Naive thymus-derived CD4-positive, alpha-beta T cell (primary cell): Measurements from ENCODE around the gene SNRNP35. TPM values are rescaled to one million over a fixed set of nuclear protein-coding genes. Genes with fewer than 3 reads are reported as not detected.
"Not testable (repeated sequence)": the region's sequence is repeated elsewhere in the genome, so short reads cannot be mapped to it uniquely, and the experiment has no call there.

Experiments
- ATAC-seq: fragments of 150-1000 bp; cut with Tn5 transposase; 2 replicates; pipeline ENCODE4 v1.10.0; 2021; ENCODE audit warnings: mild to moderate bottlenecking, moderate library complexity
- CTCF ChIA-PET: fragments of 350-600 bp; sonication (Branson Sonifier 250); formaldehyde crosslinking; loops from one replicate; lab custom pipeline; 2021; ENCODE audit warnings: antibody characterized with exemption; lab: Charles Lee
- POLR2A ChIA-PET: fragments of 350-600 bp; sonication (Branson Sonifier 250); formaldehyde crosslinking; loops from one replicate; lab custom pipeline; 2021; ENCODE audit warnings: antibody characterized with exemption, inconsistent platforms; lab: Charles Lee
- DNase-seq, 9 donors: peaks; one replicate each; pipeline versions ENCODE4 v3.0.0 to v3.0.0-alpha.2; 2020 to 2022; ENCODE audit warnings: mixed read lengths in 1 of 9
- H3K27ac ChIP-seq: one replicate; pipeline ENCODE4 v1.7.0; 2013; ENCODE audit warnings: mild to moderate bottlenecking, low read depth, low read length, moderate library complexity
- H3K27me3 ChIP-seq, 2 donors: one replicate each; pipeline ENCODE4 v1.7.0; 2013; ENCODE audit warnings: low read length in 2 of 2, mild to moderate bottlenecking in 2 of 2, moderate library complexity in 2 of 2; ENCODE audit not compliant: control insufficient read depth in 2 of 2, insufficient read depth in 2 of 2
- H3K36me3 ChIP-seq, 3 experiments: 1 replicate in 2 of 3; 2 replicates in 1 of 3; pipeline ENCODE4 v1.7.0; 2013; ENCODE audit warnings: low read length in 3 of 3, mild to moderate bottlenecking in 3 of 3, moderate library complexity in 1 of 3; ENCODE audit not compliant: insufficient read depth in 3 of 3, control insufficient read depth in 2 of 3
- H3K4me1 ChIP-seq, 2 donors: one replicate each; pipeline ENCODE4 v1.7.0; 2013; ENCODE audit warnings: low read length in 2 of 2, mild to moderate bottlenecking in 2 of 2, moderate library complexity in 1 of 2; ENCODE audit not compliant: control insufficient read depth in 2 of 2, insufficient read depth in 2 of 2
- H3K4me3 ChIP-seq: 2 replicates; pipeline ENCODE4 v1.7.0; 2013; ENCODE audit warnings: mild to moderate bottlenecking, low read length
- H3K9me3 ChIP-seq, 3 experiments: 1 replicate in 2 of 3; 2 replicates in 1 of 3; pipeline ENCODE4 v1.7.0; 2013; ENCODE audit warnings: low read length in 3 of 3; ENCODE audit not compliant: control insufficient read depth in 2 of 3
- H3K27ac Mint-ChIP-seq, 9 donors: one replicate each; pipeline ENCODE4 v1.8.0; 2020 to 2022; ENCODE audit warnings: mixed read lengths in 9 of 9, mild to moderate bottlenecking in 8 of 9, moderate library complexity in 5 of 9, inconsistent platforms in 2 of 9
- H3K27me3 Mint-ChIP-seq, 5 donors: one replicate each; pipeline ENCODE4 v1.8.0; 2021 to 2022; ENCODE audit warnings: mixed read lengths in 5 of 5, mild to moderate bottlenecking in 1 of 5
- H3K36me3 Mint-ChIP-seq, 5 donors: one replicate each; pipeline ENCODE4 v1.8.0; 2020 to 2022; ENCODE audit warnings: mixed read lengths in 5 of 5, mild to moderate bottlenecking in 3 of 5, inconsistent platforms in 1 of 5
- H3K4me1 Mint-ChIP-seq, 7 donors: one replicate each; pipeline ENCODE4 v1.8.0; 2020 to 2022; ENCODE audit warnings: mixed read lengths in 7 of 7, mild to moderate bottlenecking in 3 of 7, inconsistent platforms in 1 of 7
- H3K4me3 Mint-ChIP-seq, 10 donors: one replicate each; pipeline ENCODE4 v1.8.0; 2020 to 2022; ENCODE audit warnings: mild to moderate bottlenecking in 10 of 10, mixed read lengths in 10 of 10, moderate library complexity in 6 of 10, inconsistent platforms in 2 of 10
- H3K9me3 Mint-ChIP-seq, 11 donors: one replicate each; pipeline ENCODE4 v1.8.0; 2020 to 2022; ENCODE audit warnings: mixed read lengths in 11 of 11, mild to moderate bottlenecking in 4 of 11, inconsistent platforms in 1 of 11, moderate library complexity in 1 of 11
- intact Hi-C, 2 donors: fragments of 100-400 bp; cut with micrococcal nuclease; formaldehyde crosslinking; loops; one replicate each; pipeline ENCODE4 v1.15.1; 2023
- polyA plus RNA-seq, 2 donors: library from polyadenylated mRNA; unstranded; fragments of 300-500 nt; fragmentation: Illumina TruSeq; gene quantifications; one replicate each; pipeline ENCODE4 v1.2.3, GENCODE V29; 2021
- total RNA-seq, 6 experiments: library from RNA in 5 of 6; stranded (reverse) in 5 of 6; gene quantifications; 1 replicate in 5 of 6; 2 replicates in 1 of 6; pipeline ENCODE4 v1.2.3 and lab custom pipeline; 2021 to 2026

SNRNP35 gene
- total and polyA plus RNA-seq, 7 experiments from 2014 or later = 24.2 to 53.4 (median 35.1) TPM

- ChIA-PET POLR2A (interaction anchor here (0.9 to 1.0 kb wide), 2 partner anchors 16 to 20 kb away, joined by 3 read pairs; no protein-coding TSS in a partner anchor), CTCF (interaction anchor here (0.9 kb wide), 1 partner anchor 83 kb away, joined by 3 read pairs; no protein-coding TSS in a partner anchor)
- peak in 1 of 9 donors; percentile 4 for DNase-seq
- no peaks in the 10 kb centered on the region for H3K27me3 ChIP-seq
- H3K36me3 ChIP-seq = no peaks in the 10 kb centered on the region
- peaks cover 6 to 25% of the 10 kb centered on the region in 2 donors for H3K4me1 ChIP-seq
- intact Hi-C loops = loop anchor here in 1 of 2 donors (5.0 kb wide), 1 partner anchor 53 kb away; the partner anchor contains the start of gene RILPL1
- Mint-ChIP-seq H3K27ac (peak overlapping the region; percentile 23 to 93 (median 64)), H3K9me3 (no peaks in the 10 kb centered on the region), H3K27me3 (no peaks in the 10 kb centered on the region), H3K4me3 (peak overlapping the region in 5 of 10 donors; percentile 10 to 61 (median 28)), H3K4me1 (peaks cover 26 to 66% (median 52%) of the 10 kb centered on the region in 7 donors), H3K36me3 (peaks cover 0 to 9% (median 6%) of the 10 kb centered on the region in 5 donors)
- no peaks in the 10 kb centered on the region for H3K9me3 ChIP-seq
- no peak overlapping the region for H3K4me3 ChIP-seq
- no peak overlapping the region for H3K27ac ChIP-seq
- ATAC-seq = no peak
These were observed 21.7 kb downstream of the SNRNP35 start for GRCh38 chr12:123479442-123480180.

GRCh38 chr12:123481251-123481650 lies 23.3 kb downstream of the SNRNP35 start:
- ATAC-seq, DNase-seq, H3K27ac Mint-ChIP-seq, H3K27me3 Mint-ChIP-seq, CTCF ChIA-PET, H3K4me3 ChIP-seq, H3K9me3 ChIP-seq, H3K27me3 ChIP-seq, H3K4me3 Mint-ChIP-seq, H3K36me3 Mint-ChIP-seq, H3K9me3 Mint-ChIP-seq, H3K27ac ChIP-seq, H3K36me3 ChIP-seq, intact Hi-C loops: not testable (repeated sequence)
- peaks cover 6 to 20% of the 10 kb centered on the region in 2 donors for H3K4me1 ChIP-seq
- peaks cover 19 to 68% (median 53%) of the 10 kb centered on the region in 7 donors for H3K4me1 Mint-ChIP-seq
- POLR2A ChIA-PET = interaction anchor here (0.7 to 2.1 kb wide), 4 partner anchors 9 to 589 kb away, joined by 3 to 5 read pairs (median 4); no protein-coding TSS in a partner anchor

GRCh38 chr12:123482876-123483275 lies 24.9 kb downstream of the SNRNP35 start:
- H3K4me1 Mint-ChIP-seq = peaks cover 19 to 54% (median 46%) of the 10 kb centered on the region in 7 donors
- no peaks in the 10 kb centered on the region for H3K9me3 Mint-ChIP-seq
- DNase-seq (peak in 1 of 9 donors; percentile 1), ATAC-seq (no peak)
- H3K36me3 ChIP-seq = no peaks in the 10 kb centered on the region
- H3K27ac ChIP-seq = no peak overlapping the region
- H3K9me3 ChIP-seq = no peaks in the 10 kb centered on the region
- ChIA-PET POLR2A (interaction anchor here (0.6 to 1.8 kb wide), 7 partner anchors 9 to 251 kb away, joined by 3 to 15 read pairs (median 5); partner anchors contain the start of genes MPHOSPH9 and SNRNP35), CTCF (no interaction called here)
- intact Hi-C loops = no loop called here
- no peaks in the 10 kb centered on the region for H3K36me3 Mint-ChIP-seq
- peaks cover 6 to 20% of the 10 kb centered on the region in 2 donors for H3K4me1 ChIP-seq
- no peaks in the 10 kb centered on the region for H3K27me3 ChIP-seq
- H3K27ac Mint-ChIP-seq = peak overlapping the region in 8 of 9 donors; percentile 62 to 84 (median 77)
- no peak overlapping the region for H3K4me3 ChIP-seq
- H3K4me3 Mint-ChIP-seq = peak overlapping the region in 4 of 10 donors; percentile 2 to 74 (median 56)
- H3K27me3 Mint-ChIP-seq = no peaks in the 10 kb centered on the region

- Histone ChIP-seq H3K36me3 (no peaks in the 10 kb centered on the region), H3K27ac (no peak overlapping the region), H3K9me3 (no peaks in the 10 kb centered on the region), H3K27me3 (no peaks in the 10 kb centered on the region), H3K4me3 (no peak overlapping the region), H3K4me1 (peaks cover 6 to 20% of the 10 kb centered on the region in 2 donors)
- no peaks in the 10 kb centered on the region for H3K9me3 Mint-ChIP-seq
- ChIA-PET CTCF (interaction anchor here (0.6 kb wide), 1 partner anchor 96 kb away, joined by 3 read pairs; no protein-coding TSS in a partner anchor), POLR2A (interaction anchor here (0.6 to 1.8 kb wide), 7 partner anchors 8 to 251 kb away, joined by 3 to 15 read pairs (median 5); partner anchors contain the start of genes MPHOSPH9 and SNRNP35)
- peak overlapping the region in 9 of 10 donors; percentile 47 to 76 (median 67) for H3K4me3 Mint-ChIP-seq
- H3K27ac Mint-ChIP-seq = peak overlapping the region in 8 of 9 donors; percentile 62 to 85 (median 80)
- peaks cover 19 to 54% (median 46%) of the 10 kb centered on the region in 7 donors for H3K4me1 Mint-ChIP-seq
- DNase-seq (peak in 2 of 9 donors; percentile 6 to 13), ATAC-seq (no peak)
- no peaks in the 10 kb centered on the region for H3K27me3 Mint-ChIP-seq
- intact Hi-C loops = no loop called here
- no peaks in the 10 kb centered on the region for H3K36me3 Mint-ChIP-seq
These were observed 25.8 kb downstream of the SNRNP35 start for GRCh38 chr12:123483602-123484248.

- Histone ChIP-seq H3K4me1 (peaks cover 6 to 20% of the 10 kb centered on the region in 2 donors), H3K27ac (no peak overlapping the region), H3K27me3 (no peaks in the 10 kb centered on the region), H3K36me3 (no peaks in the 10 kb centered on the region), H3K9me3 (no peaks in the 10 kb centered on the region), H3K4me3 (no peak overlapping the region)
- H3K4me1 Mint-ChIP-seq = peaks cover 15 to 38% (median 35%) of the 10 kb centered on the region in 7 donors
- no peaks in the 10 kb centered on the region for H3K36me3 Mint-ChIP-seq
- H3K4me3 Mint-ChIP-seq = no peak overlapping the region
- CTCF ChIA-PET = no interaction called here
- intact Hi-C loops = no loop called here
- ATAC-seq (no peak), DNase-seq (peak in 1 of 9 donors; percentile 5)
- POLR2A ChIA-PET = interaction anchor here (1.0 kb wide), 1 partner anchor 26 kb away, joined by 5 read pairs; no protein-coding TSS in a partner anchor
- H3K27me3 Mint-ChIP-seq = no peaks in the 10 kb centered on the region
- H3K27ac Mint-ChIP-seq = peak overlapping the region in 1 of 9 donors; percentile 52
- H3K9me3 Mint-ChIP-seq = no peaks in the 10 kb centered on the region
These were observed 27.8 kb downstream of the SNRNP35 start for GRCh38 chr12:123485756-123486155.

- no peaks in the 10 kb centered on the region for H3K9me3 ChIP-seq
- peaks cover 0 to 3% (median 0%) of the 10 kb centered on the region in 5 donors for H3K36me3 Mint-ChIP-seq
- peaks cover 15 to 37% (median 34%) of the 10 kb centered on the region in 7 donors for H3K4me1 Mint-ChIP-seq
- peaks cover 6 to 20% of the 10 kb centered on the region in 2 donors for H3K4me1 ChIP-seq
- no peak for ATAC-seq
- peak overlapping the region in 1 of 10 donors; percentile 12 for H3K4me3 Mint-ChIP-seq
- no peaks in the 10 kb centered on the region for H3K27me3 Mint-ChIP-seq
- DNase-seq = no peak
- H3K27ac ChIP-seq = no peak overlapping the region
- H3K27ac Mint-ChIP-seq = peak overlapping the region in 3 of 9 donors; percentile 13 to 74 (median 36)
- H3K9me3 Mint-ChIP-seq = no peaks in the 10 kb centered on the region
- intact Hi-C loops = no loop called here
- no peak overlapping the region for H3K4me3 ChIP-seq
- ChIA-PET CTCF (no interaction called here), POLR2A (interaction anchor here (1.4 kb wide), 1 partner anchor 28 kb away, joined by 4 read pairs; no protein-coding TSS in a partner anchor)
- H3K36me3 ChIP-seq = no peaks in the 10 kb centered on the region
- no peaks in the 10 kb centered on the region for H3K27me3 ChIP-seq
These were observed 29.5 kb downstream of the SNRNP35 start for GRCh38 chr12:123487428-123487827.
